ENCODE measurements around the gene PTPRR.

The PTPRR gene

DNA sequence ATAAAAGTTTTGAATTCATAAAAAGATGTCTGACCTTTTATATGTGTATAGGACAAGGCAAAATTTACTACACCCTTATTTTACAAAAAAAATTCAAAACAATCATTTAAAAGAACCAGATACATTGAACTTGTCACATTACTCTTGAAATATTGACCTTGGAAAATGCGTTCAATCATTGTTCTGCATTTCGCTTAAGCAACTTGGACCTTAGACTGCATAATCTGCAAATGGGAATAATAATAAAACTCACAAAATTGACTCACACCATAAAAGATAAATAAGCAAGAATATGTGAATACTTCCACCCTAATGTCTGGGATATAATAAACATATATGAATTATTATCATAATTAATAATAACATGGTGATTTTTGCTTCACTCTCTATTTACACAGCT, 213.9 kb downstream of the PTPRR start:
- DNase-seq (ENCODE audit: low read depth in 2 of 2, low spot score in 1 of 2), result no peak

DNA sequence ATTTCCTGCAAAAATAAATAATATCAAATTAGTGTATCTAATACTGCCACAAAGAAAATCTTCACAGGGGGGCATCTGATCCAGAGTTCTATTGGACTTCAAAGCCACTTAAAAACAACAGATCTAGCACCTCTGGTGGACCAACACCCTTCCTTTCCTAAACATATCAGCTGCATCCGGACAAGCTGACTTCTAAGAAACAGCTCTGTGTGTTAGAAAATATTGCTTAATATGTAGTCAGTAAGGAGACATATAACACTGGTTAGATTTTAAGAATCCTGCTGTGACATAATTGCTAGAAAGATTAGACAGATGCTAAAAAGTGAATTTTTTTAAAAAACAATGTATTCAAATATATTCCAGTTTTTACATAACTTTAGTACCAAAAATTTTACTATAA, 222.2 kb downstream of the PTPRR start:
- DNase-seq (ENCODE audit: low read depth in 2 of 2, low spot score in 1 of 2), result no peak

- no peak for DNase-seq (ENCODE audit: low read depth in 2 of 2, low spot score in 1 of 2)
Measured at GRCh38 chr12:70695361-70696023, 225.0 kb downstream of the PTPRR start.

DNA sequence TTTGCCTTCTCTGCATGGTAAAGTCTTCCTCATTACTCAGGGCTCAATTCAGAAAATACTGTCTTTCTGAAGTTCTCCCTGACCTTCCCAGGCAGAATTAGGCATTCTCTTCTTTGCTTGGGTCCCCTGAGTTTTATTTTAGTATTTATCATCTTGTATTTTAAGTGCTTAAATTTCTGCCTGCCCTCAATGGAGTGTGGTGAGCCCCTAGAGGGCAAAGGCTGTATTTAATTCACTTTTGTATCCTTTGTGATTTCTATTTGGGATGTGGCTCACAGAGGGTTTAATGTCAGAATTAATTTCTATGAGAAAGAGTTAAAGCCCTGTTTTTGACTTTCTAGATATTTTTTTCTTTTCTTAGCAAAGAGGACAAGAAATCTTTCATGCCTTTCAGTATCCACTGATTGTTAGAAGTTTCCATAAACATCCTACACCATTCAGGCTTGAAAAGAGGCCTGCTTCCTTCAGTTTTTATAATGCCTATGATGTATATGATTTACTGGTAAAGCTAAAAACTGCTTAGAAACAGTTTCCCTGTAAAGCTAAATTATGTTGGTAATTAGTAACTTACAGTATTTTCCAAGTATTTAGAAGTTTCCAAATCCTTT, 227.8 kb downstream of the PTPRR start:
- DNase-seq (ENCODE audit: low read depth in 2 of 2, low spot score in 1 of 2), result no peak

DNA sequence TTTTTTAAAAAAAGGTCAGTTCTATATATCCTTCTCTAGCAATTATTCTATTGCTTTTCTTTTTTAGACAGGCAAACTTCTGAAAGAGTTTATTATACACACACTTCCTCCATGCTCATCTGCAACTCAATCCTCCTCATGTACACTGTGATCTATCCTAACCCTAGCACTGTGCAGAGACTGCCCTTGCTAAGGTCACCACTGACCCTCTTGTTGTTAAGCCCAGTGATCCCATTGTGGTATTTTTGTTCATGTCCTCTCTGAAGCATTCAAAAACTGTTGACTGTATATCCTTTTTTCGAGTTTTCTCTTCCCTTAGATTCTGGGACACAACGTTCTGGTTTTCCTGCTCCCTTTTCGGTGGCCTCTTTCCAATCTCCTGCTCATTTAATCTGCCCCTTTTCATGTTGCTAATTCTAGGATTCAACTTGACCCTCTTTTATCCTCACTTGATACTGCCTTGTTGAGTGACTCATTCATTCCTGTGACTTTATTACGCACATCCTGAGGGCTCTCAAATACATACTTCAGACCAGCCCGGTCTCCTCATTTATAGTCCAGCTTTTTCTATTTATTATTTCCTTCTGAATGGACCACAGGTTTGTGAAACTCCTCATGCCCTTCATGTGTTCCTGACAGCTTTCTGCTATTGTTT, 229.4 kb downstream of the PTPRR start:
- no peak for DNase-seq (ENCODE audit: low read depth in 2 of 2, low spot score in 1 of 2)

DNA sequence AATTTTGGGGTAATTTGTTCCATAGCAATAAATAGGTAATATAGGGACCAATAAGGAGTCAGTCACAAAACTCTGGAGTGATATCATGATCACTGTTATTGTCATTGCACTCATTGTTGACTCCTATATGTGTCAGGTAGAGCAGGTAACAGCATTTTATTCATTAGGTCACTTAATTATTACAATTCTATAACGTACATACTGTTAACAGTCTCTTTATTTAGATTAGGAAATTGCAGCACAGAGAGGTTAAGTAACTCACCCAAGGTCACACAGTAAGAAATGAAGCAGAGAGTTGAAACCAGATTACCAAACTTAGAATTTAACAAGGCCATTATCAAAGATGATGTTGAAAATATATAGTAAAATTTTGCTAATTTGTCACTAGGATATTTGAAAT, 233.6 kb downstream of the PTPRR start:
- no peak for DNase-seq (ENCODE audit: low read depth in 2 of 2, low spot score in 1 of 2)

- no peak for DNase-seq (ENCODE audit: low read depth in 2 of 2, low spot score in 1 of 2)
Measured at GRCh38 chr12:70686299-70686698, 234.2 kb downstream of the PTPRR start.

GRCh38 chr12:70683976-70684375, 236.6 kb downstream of the PTPRR start:
- no peak for DNase-seq (ENCODE audit: low read depth in 2 of 2, low spot score in 1 of 2)

DNA sequence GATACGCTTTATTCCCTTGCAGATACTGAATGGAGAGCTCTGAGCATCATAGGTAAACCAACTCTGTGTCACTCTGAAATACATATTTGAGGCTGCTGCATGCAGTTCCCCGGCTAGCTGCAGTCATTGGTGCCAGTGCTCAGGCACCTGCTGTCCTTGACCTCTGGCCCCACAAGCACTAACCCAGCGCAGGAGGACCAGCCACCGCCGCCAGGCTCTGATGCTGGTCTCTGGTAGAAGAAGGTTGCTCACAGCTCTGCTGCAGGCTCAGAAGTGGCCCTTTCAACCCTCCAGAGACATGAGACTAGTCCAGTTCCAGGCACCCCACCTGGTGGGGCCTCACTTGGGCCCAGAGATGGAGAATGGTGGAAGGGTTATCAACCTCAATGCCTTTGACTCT, 248.8 kb downstream of the PTPRR start:
- no peak for DNase-seq (ENCODE audit: low read depth in 2 of 2, low spot score in 1 of 2)

DNA sequence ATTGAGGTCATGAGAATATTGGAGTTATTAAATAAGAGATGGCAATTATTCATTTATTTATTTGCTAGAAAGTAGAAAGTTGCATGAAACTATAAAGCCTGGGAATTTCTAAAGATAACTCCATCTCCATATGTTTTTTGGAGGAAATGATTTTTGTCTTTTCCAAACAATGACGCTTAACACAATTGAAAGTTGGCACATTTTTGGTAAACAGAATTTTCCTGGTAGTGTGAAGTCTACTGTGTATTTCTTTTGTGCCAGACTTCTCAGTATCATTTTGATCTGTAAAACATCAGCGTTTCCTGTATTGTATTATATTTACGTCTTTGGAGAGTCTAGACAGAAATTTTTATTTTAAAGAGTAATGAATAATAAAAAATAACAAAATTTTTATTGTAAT, 249.6 kb downstream of the PTPRR start:
- no peak for DNase-seq (ENCODE audit: low read depth in 2 of 2, low spot score in 1 of 2)

DNA sequence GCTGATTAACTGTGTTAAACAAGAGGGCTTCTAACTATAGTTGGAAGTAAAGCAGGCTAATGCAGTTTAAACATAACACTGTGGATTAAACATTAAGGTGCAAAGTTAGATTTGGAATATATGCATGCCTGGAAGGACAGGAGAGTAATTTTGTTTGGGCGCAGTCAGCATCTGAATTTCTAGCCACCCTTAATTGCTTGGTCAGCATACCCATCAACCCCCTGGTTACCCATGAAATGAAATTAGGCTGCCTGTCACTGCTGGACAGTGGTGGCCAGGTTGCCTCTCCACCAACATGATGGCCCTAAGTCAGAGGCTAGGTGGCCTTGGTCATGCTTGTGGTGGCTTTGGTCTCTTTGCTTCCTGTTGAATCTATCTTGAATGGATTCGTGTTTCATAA, 253.3 kb downstream of the PTPRR start:
- DNase-seq (ENCODE audit: low read depth in 2 of 2, low spot score in 1 of 2), result no peak

DNA sequence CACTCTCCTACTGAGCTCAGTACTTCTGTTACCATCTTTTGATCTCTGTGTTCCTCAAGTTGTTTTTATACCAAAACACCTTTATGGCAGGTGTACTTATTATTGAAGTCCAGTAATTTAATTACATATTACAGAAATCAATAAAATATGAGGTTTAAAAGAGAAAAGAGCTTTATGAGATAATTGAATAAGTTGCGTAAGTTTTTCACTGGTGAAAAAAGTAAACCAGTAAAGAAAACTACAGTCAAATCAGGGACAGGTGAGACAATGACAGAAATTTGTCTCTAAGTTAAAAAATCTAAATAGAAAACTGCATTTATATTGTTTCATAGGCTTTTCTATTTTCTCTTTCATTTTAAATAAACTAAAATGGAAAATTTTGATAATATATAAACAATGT, 254.2 kb downstream of the PTPRR start:
- DNase-seq (ENCODE audit: low read depth in 2 of 2, low spot score in 1 of 2), result no peak

GRCh38 chr12:70664465-70664881, 256.1 kb downstream of the PTPRR start:
- no peak for DNase-seq (ENCODE audit: low read depth in 2 of 2, low spot score in 1 of 2)

GRCh38 chr12:70663838-70664237, 256.7 kb downstream of the PTPRR start:
- no peak for DNase-seq (ENCODE audit: low read depth in 2 of 2, low spot score in 1 of 2)

DNA sequence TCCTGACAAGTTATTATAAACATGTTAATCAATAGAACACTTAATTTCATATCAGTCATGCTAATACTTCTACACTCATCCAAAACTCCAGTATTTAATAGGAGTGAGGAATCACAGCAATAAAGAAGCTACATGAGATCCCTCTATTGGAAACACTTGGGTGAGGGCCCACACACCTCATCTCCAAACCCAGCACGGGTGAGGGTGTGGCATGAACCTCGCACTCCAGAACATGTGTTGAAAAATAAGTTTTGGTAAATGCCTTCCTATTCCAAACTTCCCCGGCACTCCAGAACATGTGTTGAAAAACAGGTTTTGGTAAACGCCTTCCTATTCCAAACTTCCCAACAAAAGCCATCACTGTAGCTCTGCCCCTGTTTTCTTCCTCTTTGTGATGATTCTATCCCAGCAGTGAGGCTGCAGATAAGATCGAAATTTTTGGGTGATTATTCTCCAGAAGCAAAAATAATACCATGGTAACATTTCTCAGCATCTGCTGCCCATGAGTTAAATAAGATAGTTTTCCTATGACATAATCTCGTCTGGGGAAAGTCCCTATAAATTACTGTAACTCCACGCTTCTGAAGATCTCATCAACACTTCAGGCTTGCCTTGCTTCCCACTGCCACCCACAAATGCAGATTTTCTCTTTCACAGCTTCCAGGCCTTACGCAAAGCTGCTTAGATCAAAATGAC, 258.9 kb downstream of the PTPRR start:
- no peak for DNase-seq (ENCODE audit: low read depth in 2 of 2, low spot score in 1 of 2)

DNA sequence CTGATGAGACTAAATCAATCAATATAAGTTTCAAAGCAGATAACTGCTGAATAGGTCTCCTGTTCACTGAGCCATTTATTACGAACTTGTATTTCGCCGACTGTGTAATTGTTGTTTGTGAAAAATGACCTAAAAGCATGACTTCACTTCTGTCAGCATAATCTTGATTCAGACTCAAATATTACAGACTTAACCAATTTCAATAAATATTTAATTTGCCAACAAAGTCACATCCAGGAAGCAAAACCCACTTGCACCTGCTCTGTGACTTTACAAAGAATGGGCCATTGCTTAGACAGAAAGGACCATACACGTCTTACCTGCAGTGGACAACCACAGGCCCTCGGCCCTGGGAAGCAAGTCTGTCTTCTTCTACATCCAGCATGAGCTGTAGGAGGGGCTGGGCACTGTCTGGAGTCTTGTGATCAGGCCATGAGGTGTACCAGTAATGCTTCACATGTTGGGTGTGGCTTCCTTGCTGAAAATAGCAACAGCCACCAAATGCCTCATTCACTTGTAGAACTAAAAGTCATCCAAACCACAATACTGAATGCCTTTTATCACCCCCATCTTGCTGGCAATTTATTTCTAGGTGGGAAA, 259.8 kb downstream of the PTPRR start:
- peak in 1 of 2 donors; percentile 4 for DNase-seq (ENCODE audit: low read depth in 2 of 2, low spot score in 1 of 2)

- DNase-seq (ENCODE audit: low read depth in 2 of 2, low spot score in 1 of 2), result no peak
Measured at GRCh38 chr12:70660002-70660604, 260.4 kb downstream of the PTPRR start.

DNA sequence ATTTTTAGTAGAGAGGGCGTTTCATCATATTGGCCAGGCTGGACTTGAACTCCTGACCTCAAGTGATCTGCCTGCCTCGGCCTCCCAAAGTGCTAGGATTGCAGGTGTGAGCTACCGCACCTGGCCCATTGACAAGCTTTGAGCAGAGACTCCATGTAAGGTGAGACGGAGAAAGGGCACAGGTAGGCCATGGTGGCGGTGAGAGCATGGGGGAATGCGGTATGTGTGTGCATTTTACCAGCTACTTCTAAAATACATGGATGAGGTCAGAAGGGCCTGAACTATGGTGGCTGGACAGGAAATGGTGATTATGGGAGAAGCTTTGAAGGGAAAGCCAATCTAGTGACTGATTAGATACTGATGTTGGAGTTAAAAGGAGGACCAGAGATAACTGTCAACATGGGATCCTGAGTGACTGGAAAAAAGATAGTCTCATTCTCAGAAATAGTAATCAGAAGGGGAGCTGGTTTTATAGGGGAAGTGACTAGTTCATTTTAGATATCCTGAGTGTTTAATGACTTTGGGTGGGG, 261.4 kb downstream of the PTPRR start:
- DNase-seq (ENCODE audit: low read depth in 2 of 2, low spot score in 1 of 2), result no peak

GRCh38 chr12:70657616-70658286, 262.8 kb downstream of the PTPRR start:
- DNase-seq (ENCODE audit: low read depth in 2 of 2, low spot score in 1 of 2), result no peak

GRCh38 chr12:70652451-70652850, 268.1 kb downstream of the PTPRR start:
- DNase-seq (ENCODE audit: low read depth in 2 of 2, low spot score in 1 of 2), result no peak
